HG03159 (cell line): Measurements from ENCODE around the gene SPIRE1.
"Not testable (repeated sequence)": the region's sequence is repeated elsewhere in the genome, so short reads cannot be mapped to it uniquely, and the experiment has no call there.

Experiments used
- ATAC-seq: cut with Tn5 transposase; IDR thresholded peaks from one replicate; pipeline ENCODE4 v1.9.1; 2021; ENCODE audit warnings: mild to moderate bottlenecking, moderate library complexity; ENCODE audit not compliant: unreplicated experiment

The SPIRE1 gene

GRCh38 chr18:12497296-12497695 is 160.6 kb downstream of the SPIRE1 start:
- no peak for ATAC-seq

- no peak for ATAC-seq
Measured at GRCh38 chr18:12492907-12493306, 165.0 kb downstream of the SPIRE1 start.

- no peak for ATAC-seq
Measured at GRCh38 chr18:12491611-12492435, 166.1 kb downstream of the SPIRE1 start.

- ATAC-seq, result no peak
Measured at GRCh38 chr18:12485479-12486105, 172.3 kb downstream of the SPIRE1 start.

- ATAC-seq, result not testable (repeated sequence)
Measured at GRCh38 chr18:12481915-12482314, 176.0 kb downstream of the SPIRE1 start.

- no peak for ATAC-seq
Measured at GRCh38 chr18:12479982-12480381, 177.9 kb downstream of the SPIRE1 start.

GRCh38 chr18:12479536-12479935 is 178.4 kb downstream of the SPIRE1 start:
- ATAC-seq, result no peak

- ATAC-seq, result no peak
Measured at GRCh38 chr18:12478269-12479047, 179.4 kb downstream of the SPIRE1 start.

- no peak for ATAC-seq
Measured at GRCh38 chr18:12477606-12478005, 180.3 kb downstream of the SPIRE1 start.

GRCh38 chr18:12476955-12477354 is 181.0 kb downstream of the SPIRE1 start:
- ATAC-seq, result no peak

GRCh38 chr18:12474876-12475275 is 183.0 kb downstream of the SPIRE1 start:
- no peak for ATAC-seq

- no peak for ATAC-seq
Measured at GRCh38 chr18:12474146-12474545, 183.8 kb downstream of the SPIRE1 start.

GRCh38 chr18:12470382-12471075 is 187.4 kb downstream of the SPIRE1 start:
- no peak for ATAC-seq

- no peak for ATAC-seq
Measured at GRCh38 chr18:12468445-12468844, 189.5 kb downstream of the SPIRE1 start.

GRCh38 chr18:12464731-12465130 is 193.2 kb downstream of the SPIRE1 start:
- no peak for ATAC-seq

- ATAC-seq, result no peak
Measured at GRCh38 chr18:12463191-12463590, 194.7 kb downstream of the SPIRE1 start.

- no peak for ATAC-seq
Measured at GRCh38 chr18:12462242-12462641, 195.7 kb downstream of the SPIRE1 start.

- no peak for ATAC-seq
Measured at GRCh38 chr18:12461326-12461725, 196.6 kb downstream of the SPIRE1 start.

GRCh38 chr18:12460874-12461273 is 197.0 kb downstream of the SPIRE1 start:
- no peak for ATAC-seq

GRCh38 chr18:12458771-12459170 is 199.1 kb downstream of the SPIRE1 start:
- ATAC-seq, result no peak

- ATAC-seq, result no peak
Measured at GRCh38 chr18:12456441-12456840, 201.5 kb downstream of the SPIRE1 start.
